H9 (cell line): ENCODE measurements around the gene CABLES1. TPM values are rescaled to one million over a fixed set of nuclear protein-coding genes. Genes with fewer than 3 reads are reported as not detected.

Experiments
- DNase-seq: peaks from one replicate; pipeline ENCODE4 v3.0.0-alpha.2; 2017
- H2AFZ ChIP-seq: one replicate; pipeline ENCODE4 v1.6.1; 2013; ENCODE audit warnings: mild to moderate bottlenecking, low read length, control low read depth, moderate library complexity
- H2AK5ac ChIP-seq: 2 replicates; pipeline ENCODE4 v1.6.1; 2013; ENCODE audit warnings: low read length, control low read depth, mixed read lengths; ENCODE audit not compliant: insufficient read length
- H2BK120ac ChIP-seq: one replicate; pipeline ENCODE4 v1.6.1; 2013; ENCODE audit warnings: low read depth, mild to moderate bottlenecking, low read length, control low read depth, inconsistent platforms; ENCODE audit not compliant: poor library complexity, severe bottlenecking
- H2BK12ac ChIP-seq: 2 replicates; pipeline ENCODE4 v1.6.1; 2013; ENCODE audit warnings: low read length, control low read depth, mixed read lengths, low read depth; ENCODE audit not compliant: insufficient read length
- H2BK15ac ChIP-seq: 2 replicates; pipeline ENCODE4 v1.6.1; 2013; ENCODE audit warnings: low read depth, low read length, control low read depth
- H2BK20ac ChIP-seq: one replicate; pipeline ENCODE4 v1.6.1; 2013; ENCODE audit warnings: low read depth, mild to moderate bottlenecking, low read length, control low read depth, inconsistent platforms; ENCODE audit not compliant: poor library complexity, severe bottlenecking
- H2BK5ac ChIP-seq: 2 replicates; pipeline ENCODE4 v1.6.1; 2013; ENCODE audit warnings: low read length, control low read depth, mixed read lengths; ENCODE audit not compliant: insufficient read length
- H3K14ac ChIP-seq: 2 replicates; pipeline ENCODE4 v1.6.1; 2013; ENCODE audit warnings: low read length, control low read depth; ENCODE audit not compliant: insufficient read depth
- H3K18ac ChIP-seq: 2 replicates; pipeline ENCODE4 v1.6.1; 2013; ENCODE audit warnings: low read depth, mild to moderate bottlenecking, mixed read lengths, low read length, control low read depth; ENCODE audit not compliant: insufficient read length
- H3K23ac ChIP-seq: 2 replicates; pipeline ENCODE4 v1.6.1; 2013; ENCODE audit warnings: low read length, control low read depth, mixed read lengths, low read depth; ENCODE audit not compliant: insufficient read length
- H3K23me2 ChIP-seq: 2 replicates; pipeline ENCODE4 v1.6.1; 2013; ENCODE audit warnings: low read depth, mild to moderate bottlenecking, mixed read lengths, low read length, control low read depth; ENCODE audit not compliant: insufficient read length, poor library complexity, severe bottlenecking
- H3K27ac ChIP-seq: 2 replicates; pipeline ENCODE4 v1.5.1; 2013; ENCODE audit warnings: low read length, control low read depth, mixed read lengths, low read depth; ENCODE audit not compliant: insufficient read length
- H3K27me3 ChIP-seq: 2 replicates; pipeline ENCODE4 v1.6.1; 2013; ENCODE audit warnings: low read length, control low read depth, inconsistent platforms; ENCODE audit not compliant: insufficient read depth
- H3K4ac ChIP-seq: 2 replicates; pipeline ENCODE4 v1.6.1; 2013; ENCODE audit warnings: low read depth, mild to moderate bottlenecking, control low read depth, inconsistent platforms, low read length, moderate library complexity
- H3K4me1 ChIP-seq: 2 replicates; pipeline ENCODE4 v1.6.1; 2013; ENCODE audit warnings: low read length, control low read depth, inconsistent platforms; ENCODE audit not compliant: insufficient read depth
- H3K4me2 ChIP-seq: 2 replicates; pipeline ENCODE4 v1.6.1; 2013; ENCODE audit warnings: low read length, control low read depth, mixed read lengths; ENCODE audit not compliant: insufficient read length, insufficient read depth
- H3K56ac ChIP-seq: 2 replicates; pipeline ENCODE4 v1.6.1; 2013; ENCODE audit warnings: low read depth, mild to moderate bottlenecking, mixed read lengths, low read length, control low read depth; ENCODE audit not compliant: insufficient read length
- H3K79me1 ChIP-seq: 2 replicates; pipeline ENCODE4 v1.6.1; 2013; ENCODE audit warnings: low read depth, mild to moderate bottlenecking, moderate library complexity, low read length, control low read depth, inconsistent platforms; ENCODE audit not compliant: insufficient read depth, poor library complexity, severe bottlenecking
- H3K79me2 ChIP-seq: 2 replicates; pipeline ENCODE4 v1.6.1; 2013; ENCODE audit warnings: low read length, control low read depth, inconsistent platforms; ENCODE audit not compliant: insufficient read depth
- H3K9ac ChIP-seq: 2 replicates; pipeline ENCODE4 v1.6.1; 2013; ENCODE audit warnings: low read length, control low read depth, mixed read lengths; ENCODE audit not compliant: insufficient read length; ENCODE audit errors: extremely low read depth
- H3K9me3 ChIP-seq: one replicate; pipeline ENCODE4 v1.6.1; 2013; ENCODE audit warnings: low read depth, low read length, inconsistent platforms; ENCODE audit not compliant: control insufficient read depth
- H3T11ph ChIP-seq: one replicate; pipeline ENCODE4 v1.6.1; 2013; ENCODE audit warnings: mild to moderate bottlenecking, low read length, control low read depth, inconsistent platforms
- H4K20me1 ChIP-seq: one replicate; pipeline ENCODE4 v1.6.1; 2013; ENCODE audit not compliant: control insufficient read depth, insufficient read length, insufficient read depth
- H4K5ac ChIP-seq: 2 replicates; pipeline ENCODE4 v1.6.1; 2013; ENCODE audit warnings: low read depth, mild to moderate bottlenecking, mixed read lengths, low read length, control low read depth; ENCODE audit not compliant: insufficient read length
- H4K8ac ChIP-seq: replicated peaks from 2 replicates; pipeline ENCODE4 v1.6.1; 2013; ENCODE audit warnings: low read length, control low read depth, mixed read lengths, low read depth; ENCODE audit not compliant: insufficient read length
- H4K91ac ChIP-seq: 2 replicates; pipeline ENCODE4 v1.6.1; 2013; ENCODE audit warnings: low read depth, mild to moderate bottlenecking, moderate library complexity, mixed read lengths, low read length, control low read depth; ENCODE audit not compliant: insufficient read length
- H3K27ac Mint-ChIP-seq, 3 experiments: 2 replicates in 2 of 3; 3 replicates in 1 of 3; pipeline ENCODE4 v1.8.0; 2020 to 2021; ENCODE audit warnings: mixed read lengths in 3 of 3, mild to moderate bottlenecking in 1 of 3, moderate library complexity in 1 of 3
- H3K27me3 Mint-ChIP-seq: 2 replicates; pipeline ENCODE4 v1.8.0; 2021; ENCODE audit warnings: low read depth, mild to moderate bottlenecking, moderate library complexity, mixed read lengths
- H3K36me3 Mint-ChIP-seq, 3 experiments: 2 replicates in 2 of 3; 3 replicates in 1 of 3; pipeline ENCODE4 v1.8.0; 2020 to 2021; ENCODE audit warnings: low read depth in 3 of 3, mixed read lengths in 3 of 3; ENCODE audit not compliant: insufficient read depth in 1 of 3
- H3K4me1 Mint-ChIP-seq, 2 experiments: 2 replicates each; pipeline ENCODE4 v1.8.0; 2020; ENCODE audit warnings: mixed read lengths in 2 of 2
- H3K4me3 Mint-ChIP-seq, 2 experiments: 2 replicates in 1 of 2; 3 replicates in 1 of 2; pipeline ENCODE4 v1.8.0; 2020 to 2021; ENCODE audit warnings: mild to moderate bottlenecking in 2 of 2, mixed read lengths in 2 of 2, moderate library complexity in 1 of 2
- H3K9me3 Mint-ChIP-seq, 2 experiments: 2 replicates in 1 of 2; 3 replicates in 1 of 2; pipeline ENCODE4 v1.8.0; 2020; ENCODE audit warnings: mild to moderate bottlenecking in 2 of 2, mixed read lengths in 2 of 2, moderate library complexity in 1 of 2
- CTCF ChIP-seq: fragments of 200-600 bp; sonication (generic); conservative IDR thresholded peaks from 3 replicates; pipeline ENCODE4 v1.8.0; 2021; ENCODE audit warnings: antibody characterized with exemption, mild to moderate bottlenecking
- WGBS: extraction: QIAGEN DNeasy Blood & Tissue Kit; methylation state at CpG from one replicate; pipeline ENCODE4 v1.1.7; 2013; ENCODE audit warnings: missing lambda C conversion rate, low lambda C conversion rate, mixed read lengths; ENCODE audit not compliant: insufficient read length; ENCODE audit errors: extremely low coverage; 5-methylcytosine and 5-hydroxymethylcytosine counted together
- total RNA-seq: library from RNA; stranded (reverse); gene quantifications from 2 replicates; pipeline ENCODE4 v1.2.1, GENCODE V29; 2021

CABLES1 gene
- total RNA-seq, 1 experiment from 2014 or later: 27.1 TPM

- H4K8ac ChIP-seq: no peak overlapping the region
- no peak overlapping the region for H2BK12ac ChIP-seq
- no peak overlapping the region for H3K18ac ChIP-seq
- no peak overlapping the region for H2AFZ ChIP-seq
- no peaks in the 10 kb centered on the region for H4K20me1 ChIP-seq
- H3K23ac ChIP-seq: no peak overlapping the region
- Mint-ChIP-seq H3K4me1 (peaks cover 30 to 40% of the 10 kb centered on the region in 2 experiments), H3K4me3 (peak overlapping the region in 1 of 2 experiments; percentile 51; a peak in 3 of 5 replicates), H3K27me3 (no peaks in the 10 kb centered on the region), H3K36me3 (peaks cover 31 to 62% (median 48%) of the 10 kb centered on the region in 3 experiments), H3K9me3 (no peaks in the 10 kb centered on the region; a peak in 1 of 5 replicates), H3K27ac (peak overlapping the region; percentile 75 to 95 (median 90); a peak in 5 of 7 replicates)
- H3K4ac ChIP-seq: no peak overlapping the region
- no peak overlapping the region for H2BK20ac ChIP-seq
- no peak overlapping the region for H3K14ac ChIP-seq
- H3K9ac ChIP-seq: no peak overlapping the region
- no peak overlapping the region for H4K5ac ChIP-seq
- no peak overlapping the region for H3T11ph ChIP-seq
- no peak overlapping the region for H2BK120ac ChIP-seq
- no peak overlapping the region for H4K91ac ChIP-seq
- no peak overlapping the region for H2AK5ac ChIP-seq
- TF ChIP-seq CTCF: no peak
- 0 out of 2 replicates have a peak, but pooled peaks cover 4% of the 10 kb centered on the region for H3K4me1 ChIP-seq
- no peak overlapping the region for H2BK5ac ChIP-seq
- H3K79me2 ChIP-seq: no peaks in the 10 kb centered on the region
- no peaks in the 10 kb centered on the region for H3K9me3 ChIP-seq
- H3K27me3 ChIP-seq: no peaks in the 10 kb centered on the region
- H3K79me1 ChIP-seq: no peaks in the 10 kb centered on the region
- peak overlapping the region; percentile 71 for H3K27ac ChIP-seq
- H3K56ac ChIP-seq: no peak overlapping the region
- H2BK15ac ChIP-seq: no peak overlapping the region
- H3K23me2 ChIP-seq: no peaks in the 10 kb centered on the region
- peak; percentile 76 for DNase-seq
- no CpG with 5 or more reads among the region's 22 CpGs for WGBS
- H3K4me2 ChIP-seq: no peak overlapping the region
Observed at GRCh38 chr18:23196119-23197007, 61.1 kb downstream of the CABLES1 start.
